Vagina (tissue), 2 donors: Measurements from ENCODE around the gene ENAH. TPM values are rescaled to one million over a fixed set of nuclear protein-coding genes. Genes with fewer than 3 reads are reported as not detected.
A peak's percentile ranks its signal among the peaks of the same experiment; 100 is the strongest.

Source experiments
- DNase-seq, 2 donors: peaks; one replicate each; pipeline ENCODE4 v3.0.0-alpha.2; 2017; ENCODE audit errors: extremely low spot score in 2 of 2
- H3K27ac ChIP-seq: fragments of 200-600 bp; sonication (generic); one replicate; pipeline ENCODE4 v1.5.1; 2019
- H3K27me3 ChIP-seq: fragments of 200-600 bp; sonication (generic); one replicate; pipeline ENCODE4 v1.5.1; 2019
- H3K36me3 ChIP-seq, 2 donors: fragments of 200-600 bp; sonication (generic); one replicate each; pipeline ENCODE4 v1.5.1; 2017 to 2019
- H3K4me1 ChIP-seq: fragments of 200-600 bp; sonication (generic); one replicate; pipeline ENCODE4 v1.5.1; 2019
- H3K4me3 ChIP-seq, 2 donors: fragments of 200-600 bp; sonication (generic); 1 replicate in 1 of 2; 2 replicates in 1 of 2; pipeline ENCODE4 v1.5.1; 2016 to 2019
- H3K9me3 ChIP-seq: fragments of 200-600 bp; sonication (generic); one replicate; pipeline ENCODE4 v1.5.1; 2019
- CTCF ChIP-seq, 3 experiments: fragments of 450-650 bp in 2 of 3; fragments of 200-600 bp in 1 of 3; sonication (generic) in 1 of 3; IDR thresholded peaks; one replicate each; pipeline ENCODE4 v1.5.1; 2017 to 2019; ENCODE audit warnings: antibody characterized with exemption in 3 of 3, mild to moderate bottlenecking in 2 of 3, moderate library complexity in 2 of 3
- POLR2A ChIP-seq, 2 donors: fragments of 450-650 bp; IDR thresholded peaks; one replicate each; pipeline ENCODE4 v1.6.1; 2017; ENCODE audit warnings: antibody characterized with exemption in 2 of 2, mild to moderate bottlenecking in 2 of 2, moderate library complexity in 2 of 2
- POLR2AphosphoS5 ChIP-seq, 2 donors: sonication (generic); formaldehyde crosslinking; IDR thresholded peaks; one replicate each; pipeline ENCODE4 v1.9.0; 2017; ENCODE audit warnings: antibody characterized with exemption in 2 of 2, mild to moderate bottlenecking in 2 of 2, low read depth in 1 of 2; ENCODE audit not compliant: insufficient read depth in 1 of 2
- intact Hi-C: fragments of 100-400 bp; cut with DNase I; formaldehyde crosslinking; loops from one replicate; pipeline ENCODE4 v1.15.1; 2023
- total RNA-seq: library from RNA; depleted of rRNA; stranded (reverse); fragments of >200 nt; gene quantifications from one replicate; pipeline ENCODE4 v1.2.3, GENCODE V29; 2016

The ENAH gene
- total RNA-seq, 1 donor from 2014 or later, result 62.4 TPM

GRCh38 chr1:225493591-225494246, 159.2 kb downstream of the ENAH start:
- TF ChIP-seq POLR2AphosphoS5 (IDR thresholded peaks at IDR 0.05; ENCODE audit: insufficient read depth in 1 of 2, low read depth in 1 of 2) (no peak), CTCF (IDR thresholded peaks at IDR 0.05) (no peak), POLR2A (IDR thresholded peaks at IDR 0.05) (no peak)
- no peak overlapping the region for H3K27ac ChIP-seq
- H3K9me3 ChIP-seq, result no peaks in the 10 kb centered on the region
- H3K4me1 ChIP-seq, result no peaks in the 10 kb centered on the region
- intact Hi-C loops, result no loop called here
- DNase-seq, result no peak
- no peaks in the 10 kb centered on the region for H3K36me3 ChIP-seq
- H3K27me3 ChIP-seq, result no peaks in the 10 kb centered on the region
- no peak overlapping the region for H3K4me3 ChIP-seq

- H3K4me1 ChIP-seq, result no peaks in the 10 kb centered on the region
- no peaks in the 10 kb centered on the region for H3K36me3 ChIP-seq
- no peak overlapping the region for H3K27ac ChIP-seq
- intact Hi-C loops, result no loop called here
- H3K4me3 ChIP-seq, result no peak overlapping the region
- TF ChIP-seq POLR2AphosphoS5 (IDR thresholded peaks at IDR 0.05; ENCODE audit: insufficient read depth in 1 of 2, low read depth in 1 of 2) (no peak), CTCF (IDR thresholded peaks at IDR 0.05) (no peak), POLR2A (IDR thresholded peaks at IDR 0.05) (no peak)
- DNase-seq, result no peak
- no peaks in the 10 kb centered on the region for H3K9me3 ChIP-seq
- no peaks in the 10 kb centered on the region for H3K27me3 ChIP-seq
Observed at GRCh38 chr1:225488676-225489075, 164.2 kb downstream of the ENAH start.

- no peak overlapping the region for H3K27ac ChIP-seq
- no peaks in the 10 kb centered on the region for H3K4me1 ChIP-seq
- no peaks in the 10 kb centered on the region for H3K36me3 ChIP-seq
- H3K27me3 ChIP-seq, result no peaks in the 10 kb centered on the region
- no peaks in the 10 kb centered on the region for H3K9me3 ChIP-seq
- H3K4me3 ChIP-seq, result no peak overlapping the region
- intact Hi-C loops, result no loop called here
- DNase-seq, result peak in 1 of 2 donors; percentile 58
- TF ChIP-seq POLR2AphosphoS5 (IDR thresholded peaks at IDR 0.05; ENCODE audit: insufficient read depth in 1 of 2, low read depth in 1 of 2) (no peak), POLR2A (IDR thresholded peaks at IDR 0.05) (no peak), CTCF (IDR thresholded peaks at IDR 0.05) (no peak)
Observed at GRCh38 chr1:225486856-225487255, 166.1 kb downstream of the ENAH start.

GRCh38 chr1:225485991-225486530, 166.9 kb downstream of the ENAH start:
- TF ChIP-seq CTCF (IDR thresholded peaks at IDR 0.05), result no peak
- no peak for TF ChIP-seq POLR2AphosphoS5 (IDR thresholded peaks at IDR 0.05; ENCODE audit: insufficient read depth in 1 of 2, low read depth in 1 of 2)
- TF ChIP-seq POLR2A (IDR thresholded peaks at IDR 0.05), result no peak
- DNase-seq, result peak in 1 of 2 donors; percentile 46
- Histone ChIP-seq H3K27me3 (no peaks in the 10 kb centered on the region), H3K36me3 (no peaks in the 10 kb centered on the region), H3K9me3 (no peaks in the 10 kb centered on the region), H3K27ac (no peak overlapping the region), H3K4me1 (no peaks in the 10 kb centered on the region), H3K4me3 (no peak overlapping the region)
- intact Hi-C loops, result no loop called here

GRCh38 chr1:225485226-225485625, 167.7 kb downstream of the ENAH start:
- Histone ChIP-seq H3K4me1 (no peaks in the 10 kb centered on the region), H3K36me3 (no peaks in the 10 kb centered on the region), H3K9me3 (no peaks in the 10 kb centered on the region), H3K27ac (no peak overlapping the region), H3K4me3 (no peak overlapping the region), H3K27me3 (no peaks in the 10 kb centered on the region)
- DNase-seq, result peak in 1 of 2 donors; percentile 46
- intact Hi-C loops, result no loop called here
- no peak for TF ChIP-seq POLR2A (IDR thresholded peaks at IDR 0.05)
- TF ChIP-seq POLR2AphosphoS5 (IDR thresholded peaks at IDR 0.05; ENCODE audit: insufficient read depth in 1 of 2, low read depth in 1 of 2), result no peak
- TF ChIP-seq CTCF (IDR thresholded peaks at IDR 0.05), result no peak
